ENCODE results near the gene UBE4A. TPM values are rescaled to one million over a fixed set of nuclear protein-coding genes. Genes with fewer than 3 reads are reported as not detected.

UBE4A gene
- total RNA-seq, 1 experiment from 2014 or later, result 57.9 TPM

DNA sequence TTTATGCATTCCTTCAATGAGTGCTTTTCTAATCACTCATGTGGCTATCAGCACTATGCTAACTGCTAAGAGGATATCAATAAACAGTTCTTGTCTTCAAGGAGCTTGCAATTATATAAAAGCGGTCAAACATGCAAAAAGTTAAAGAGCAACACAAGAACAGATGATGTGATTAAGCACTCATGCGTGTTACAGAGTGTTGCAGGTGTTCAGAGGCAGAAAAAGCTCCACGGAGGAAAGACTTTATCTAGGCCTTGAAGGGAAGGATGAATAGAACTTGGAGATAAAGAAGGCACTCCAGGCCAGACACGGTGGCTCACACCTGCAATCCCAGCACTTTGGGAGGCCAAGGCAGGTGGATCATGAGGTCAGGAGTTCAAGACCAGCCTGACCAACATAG lies 41.3 kb upstream of the UBE4A start:
- Histone ChIP-seq H3K36me3 (ENCODE audit: control insufficient read depth, insufficient read depth, low read length) (no peaks in the 10 kb centered on the region), H3K4me3 (ENCODE audit: low read depth in 2 of 2, low read length in 2 of 2) (no peak overlapping the region), H3K27ac (ENCODE audit: low read length) (no peak overlapping the region), H3K9me3 (ENCODE audit: control insufficient read depth, insufficient read depth, low read depth, low read length) (no peaks in the 10 kb centered on the region), H3K4me1 (ENCODE audit: control insufficient read depth, insufficient read depth, low read length) (peaks cover 8% of the 10 kb centered on the region), H3K27me3 (ENCODE audit: control insufficient read depth, insufficient read depth, low read length) (peaks cover under 1% of the 10 kb centered on the region; the same call in 1 of the 2 replicates)
- ATAC-seq, result no peak
- TF ChIP-seq CTCF (IDR thresholded peaks at IDR 0.05) (no peak), TCF7L2 (IDR thresholded peaks at IDR 0.05; ENCODE audit: low read depth, low read length) (no peak), POLR2AphosphoS5 (IDR thresholded peaks at IDR 0.05; ENCODE audit: low read depth, low read length) (no peak), REST (IDR thresholded peaks at IDR 0.05; ENCODE audit: insufficient read depth in 1 of 2, low read depth in 2 of 2, low read length in 1 of 2) (no peak), SIN3A (IDR thresholded peaks at IDR 0.05; ENCODE audit: borderline replicate concordance, insufficient read depth, low read depth, low read length) (no peak)
- CTCF ChIA-PET, result interaction anchor here (0.6 kb wide), 2 partner anchors 23 to 107 kb away, joined by 3 to 10 read pairs; no protein-coding TSS in a partner anchor
- intact Hi-C loops (cut with micrococcal nuclease; ENCODE audit: unreplicated experiment) (no loop called here), in situ Hi-C loops (cut with HindIII; ENCODE audit: low pct_unique_long_range_greater_than_20kb, low sequenced_read_pairs) (no loop called here)
- no TSS peak for BruUV-seq (replicated peaks)
- no peak for DNase-seq (ENCODE audit: low read depth, low spot score)
- POLR2A ChIA-PET, result interaction anchor here (0.5 kb wide), 1 partner anchor 9 kb away, joined by 3 read pairs; no protein-coding TSS in a partner anchor

GRCh38 chr11:118318581-118319336 lies 40.6 kb upstream of the UBE4A start:
- BruUV-seq (replicated peaks), result no TSS peak
- no peak for ATAC-seq

More at GRCh38 chr11:118318581-118319336, 40.6 kb upstream of the UBE4A start:
- in situ Hi-C loops (cut with HindIII; ENCODE audit: low pct_unique_long_range_greater_than_20kb, low sequenced_read_pairs) (no loop called here), intact Hi-C loops (cut with micrococcal nuclease; ENCODE audit: unreplicated experiment) (no loop called here)
- DNase-seq (ENCODE audit: low read depth, low spot score), result no peak
- TF ChIP-seq POLR2AphosphoS5 (IDR thresholded peaks at IDR 0.05; ENCODE audit: low read depth, low read length) (no peak), REST (IDR thresholded peaks at IDR 0.05; ENCODE audit: insufficient read depth in 1 of 2, low read depth in 2 of 2, low read length in 1 of 2) (no peak), TCF7L2 (IDR thresholded peaks at IDR 0.05; ENCODE audit: low read depth, low read length) (no peak), CTCF (IDR thresholded peaks at IDR 0.05) (no peak), SIN3A (IDR thresholded peaks at IDR 0.05; ENCODE audit: borderline replicate concordance, insufficient read depth, low read depth, low read length) (no peak)
- POLR2A ChIA-PET, result no interaction called here
- H3K4me3 ChIP-seq (ENCODE audit: low read depth in 2 of 2, low read length in 2 of 2), result no peak overlapping the region
- CTCF ChIA-PET, result interaction anchor here (0.6 kb wide), 2 partner anchors 23 to 107 kb away, joined by 3 to 10 read pairs; no protein-coding TSS in a partner anchor
- H3K36me3 ChIP-seq (ENCODE audit: control insufficient read depth, insufficient read depth, low read length), result no peaks in the 10 kb centered on the region
- peaks cover 8% of the 10 kb centered on the region for H3K4me1 ChIP-seq (ENCODE audit: control insufficient read depth, insufficient read depth, low read length)
- no peaks in the 10 kb centered on the region for H3K9me3 ChIP-seq (ENCODE audit: control insufficient read depth, insufficient read depth, low read depth, low read length)
- H3K27me3 ChIP-seq (ENCODE audit: control insufficient read depth, insufficient read depth, low read length), result no peaks in the 10 kb centered on the region
- H3K27ac ChIP-seq (ENCODE audit: low read length), result no peak overlapping the region

All from Panc1 (cell line).